ENCODE data around the gene H2BK1. TPM values are rescaled to one million over a fixed set of nuclear protein-coding genes. Genes with fewer than 3 reads are reported as not detected.
A peak's percentile ranks its signal among the peaks of the same experiment; 100 is the strongest.

The H2BK1 gene
- total and polyA plus RNA-seq, 9 donors, result not detected

DNA sequence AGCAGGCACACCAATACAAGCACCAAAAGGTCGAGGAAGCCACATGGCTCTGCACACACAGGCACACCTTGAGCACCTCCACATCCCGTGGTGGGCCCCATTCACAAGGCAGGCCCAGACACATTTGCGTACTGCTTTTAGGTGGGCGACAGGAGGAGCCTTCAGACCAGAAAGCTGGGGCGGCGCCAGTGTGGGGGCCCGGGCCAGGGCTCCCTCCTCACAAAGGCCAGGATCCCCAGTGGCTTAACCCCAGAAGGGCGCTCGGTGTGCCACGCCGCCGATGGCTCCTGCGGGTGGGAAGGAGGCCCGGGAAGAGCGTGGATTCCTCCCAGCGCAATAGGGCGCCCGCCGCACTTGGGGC, 41.0 kb upstream of the H2BK1 start:
- under 1% methylated on average over 17 of the region's 19 CpGs for WGBS (ENCODE audit: insufficient coverage)
- no peak for DNase-seq
- Histone ChIP-seq H3K4me3 (ENCODE audit: low read length) (peak overlapping the region; percentile 58), H3K36me3 (ENCODE audit: control insufficient read depth, insufficient read depth, low read length) (no peaks in the 10 kb centered on the region), H3K27ac (ENCODE audit: low read length) (peak overlapping the region; percentile 90), H3K27me3 (ENCODE audit: control insufficient read depth, insufficient read depth, low read length) (peaks cover 8% of the 10 kb centered on the region), H3K9me3 (replicated peaks; ENCODE audit: control insufficient read depth, low read depth, low read length) (no peaks in the 10 kb centered on the region), H3K4me1 (ENCODE audit: control insufficient read depth, insufficient read depth, low read length) (peaks cover 62% of the 10 kb centered on the region)

DNA sequence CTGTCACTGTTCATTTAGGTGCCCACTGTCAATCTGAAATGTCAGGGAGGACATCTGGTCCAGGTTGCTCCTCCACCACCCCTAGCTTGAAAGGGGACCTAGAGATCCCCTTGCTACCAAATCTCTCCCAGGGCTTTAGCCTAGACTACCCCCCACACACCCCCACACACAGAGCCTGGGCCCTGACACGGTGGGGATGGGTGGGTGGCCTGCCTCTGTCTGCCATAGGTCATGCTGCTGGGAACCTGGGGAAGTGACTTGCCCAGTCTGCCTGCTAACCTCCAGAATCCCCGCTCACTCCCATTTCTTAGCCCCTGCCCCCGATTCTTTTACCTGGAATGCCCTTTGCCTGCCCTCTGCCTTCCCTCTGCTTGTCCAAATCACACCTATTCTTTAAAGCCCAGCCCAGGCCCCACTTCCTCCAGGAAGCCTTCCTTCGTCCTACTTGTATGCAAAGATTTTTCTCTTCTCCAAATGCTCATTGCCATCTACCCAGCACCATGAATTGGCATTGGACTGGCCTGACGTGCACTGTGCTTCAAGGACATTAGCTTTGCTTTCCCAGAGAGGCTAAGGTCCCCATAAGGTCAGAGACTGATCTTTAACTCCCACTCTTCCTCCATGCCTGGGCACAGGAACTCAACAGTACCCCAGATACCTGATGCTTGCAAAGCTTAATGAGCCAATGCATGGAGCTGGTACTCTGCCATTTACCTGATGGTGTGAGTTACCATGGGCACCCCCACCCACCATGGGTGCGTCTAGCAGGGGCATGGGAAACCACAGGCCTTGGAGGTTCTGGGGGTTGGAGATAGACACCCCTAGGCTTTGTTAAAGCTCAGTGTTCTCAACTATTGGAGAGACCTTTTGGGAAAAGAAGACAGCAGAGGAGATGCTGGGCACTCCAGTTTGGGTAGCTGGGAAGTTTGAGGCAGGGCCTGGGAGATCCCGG, 40.2 kb upstream of the H2BK1 start:
- Histone ChIP-seq H3K4me1 (ENCODE audit: control insufficient read depth, insufficient read depth, low read length) (peaks cover 70% of the 10 kb centered on the region), H3K9me3 (replicated peaks; ENCODE audit: control insufficient read depth, low read depth, low read length) (no peaks in the 10 kb centered on the region), H3K27me3 (ENCODE audit: control insufficient read depth, insufficient read depth, low read length) (peaks cover 6% of the 10 kb centered on the region), H3K36me3 (ENCODE audit: control insufficient read depth, insufficient read depth, low read length) (no peaks in the 10 kb centered on the region), H3K27ac (ENCODE audit: low read length) (peak overlapping the region; percentile 96), H3K4me3 (ENCODE audit: low read length) (peak overlapping the region; percentile 90)
- no peak for DNase-seq
- 54% methylated on average over 4 of the region's 7 CpGs for WGBS (ENCODE audit: insufficient coverage)

DNA sequence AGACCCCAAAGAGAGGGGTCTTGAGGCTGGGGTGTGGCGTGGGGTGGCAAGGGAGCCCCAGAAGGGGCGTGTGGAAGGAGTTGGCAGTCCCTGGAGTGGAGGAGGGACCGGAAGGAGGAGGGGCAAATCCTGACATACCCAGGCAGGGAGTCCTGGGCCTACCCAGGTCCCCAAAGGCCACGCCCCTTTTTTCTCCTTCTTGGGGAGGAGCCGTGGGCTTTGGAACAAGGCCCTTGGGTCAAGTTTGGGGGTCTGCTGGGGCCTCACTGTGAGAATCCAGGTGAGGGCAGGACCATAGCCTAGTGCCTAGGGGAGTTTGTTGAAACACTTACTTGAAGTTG, 39.4 kb upstream of the H2BK1 start:
- 0% methylated on average over 3 of the region's 5 CpGs for WGBS (ENCODE audit: insufficient coverage)
- peak; percentile 84 for DNase-seq
- H3K4me1 ChIP-seq (ENCODE audit: control insufficient read depth, insufficient read depth, low read length), result peaks cover 76% of the 10 kb centered on the region
- peaks cover 9% of the 10 kb centered on the region for H3K27me3 ChIP-seq (ENCODE audit: control insufficient read depth, insufficient read depth, low read length)
- H3K27ac ChIP-seq (ENCODE audit: low read length), result peak overlapping the region; percentile 96
- H3K4me3 ChIP-seq (ENCODE audit: low read length), result peak overlapping the region; percentile 90
- H3K9me3 ChIP-seq (replicated peaks; ENCODE audit: control insufficient read depth, low read depth, low read length), result no peaks in the 10 kb centered on the region
- no peaks in the 10 kb centered on the region for H3K36me3 ChIP-seq (ENCODE audit: control insufficient read depth, insufficient read depth, low read length)

DNA sequence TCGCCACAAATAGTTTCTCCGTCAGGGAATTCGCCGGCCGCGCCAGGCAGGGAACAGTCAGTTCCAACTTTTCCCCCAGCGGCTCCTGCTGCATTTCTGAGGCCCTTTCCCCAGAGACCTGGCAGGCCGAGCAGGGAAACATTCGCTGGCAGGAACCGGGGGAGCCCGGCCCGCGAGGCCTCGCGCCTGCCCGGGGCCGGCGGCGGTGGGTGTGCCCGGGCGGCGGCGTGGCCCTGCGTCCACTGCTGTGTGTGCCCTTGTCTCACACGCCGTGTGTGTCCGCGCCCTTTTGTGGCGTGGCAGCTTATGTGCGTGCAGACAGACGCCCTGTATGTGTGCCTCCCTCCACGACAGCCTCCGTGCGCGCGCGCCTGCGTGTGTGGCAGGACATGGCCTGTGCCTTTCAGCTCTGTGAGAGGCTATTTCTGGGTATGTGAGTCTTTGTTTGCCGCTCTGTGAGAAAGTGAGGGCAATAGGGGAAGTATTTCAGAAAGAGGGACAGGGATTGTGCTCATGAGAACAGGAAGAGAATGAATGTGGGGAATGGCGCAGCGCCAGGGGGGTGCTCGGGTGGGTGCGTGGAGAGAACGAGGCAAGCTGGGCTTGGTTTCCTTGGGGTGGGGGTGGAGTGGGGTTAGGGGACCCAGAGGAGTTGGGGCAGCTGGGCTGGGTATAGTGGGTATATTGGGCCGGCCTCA, 38.9 kb upstream of the H2BK1 start:
- 1% methylated on average over 45 of the region's 45 CpGs for WGBS (ENCODE audit: insufficient coverage)
- Histone ChIP-seq H3K4me3 (ENCODE audit: low read length) (peak overlapping the region; percentile 90), H3K36me3 (ENCODE audit: control insufficient read depth, insufficient read depth, low read length) (no peaks in the 10 kb centered on the region), H3K9me3 (replicated peaks; ENCODE audit: control insufficient read depth, low read depth, low read length) (no peaks in the 10 kb centered on the region), H3K27ac (ENCODE audit: low read length) (peak overlapping the region; percentile 96), H3K27me3 (ENCODE audit: control insufficient read depth, insufficient read depth, low read length) (peaks cover 11% of the 10 kb centered on the region), H3K4me1 (ENCODE audit: control insufficient read depth, insufficient read depth, low read length) (peaks cover 76% of the 10 kb centered on the region)
- DNase-seq, result peak; percentile 79

DNA sequence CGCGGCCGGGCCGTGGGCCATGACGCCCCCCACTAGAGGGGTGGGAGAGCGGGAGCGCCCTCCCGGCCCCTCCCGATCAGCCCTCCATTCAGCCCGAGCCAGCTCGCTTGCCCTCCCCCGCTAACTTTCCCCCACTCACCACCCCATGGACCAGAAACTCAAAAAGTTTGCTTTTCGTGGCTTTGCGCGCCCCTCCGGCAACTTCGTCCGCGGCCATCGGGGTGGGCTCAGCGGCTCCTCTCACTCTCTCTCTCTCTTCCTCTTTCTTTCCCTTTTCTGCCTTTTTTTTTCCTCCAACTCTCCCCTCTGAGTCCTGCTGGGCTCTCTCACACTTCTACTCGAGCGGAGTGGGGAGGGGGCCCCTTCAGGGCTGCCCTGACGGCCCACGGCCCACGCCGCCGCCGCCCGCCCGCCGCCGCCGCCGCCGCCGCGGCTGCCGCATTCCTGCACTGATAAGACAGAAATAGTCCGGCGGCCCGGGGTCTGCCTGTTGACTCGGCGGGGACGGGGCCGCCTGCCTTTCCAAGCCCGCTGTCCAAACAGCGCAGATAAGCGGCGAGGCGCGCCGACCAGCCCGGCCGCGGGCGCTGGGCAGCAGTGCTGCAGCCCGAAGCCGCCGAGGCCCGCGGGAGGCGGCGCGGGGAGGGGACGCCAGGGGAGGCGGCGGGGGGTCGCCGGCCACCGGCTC, 38.2 kb upstream of the H2BK1 start, which contains the start of gene SMARCD3:
Gene SMARCD3 (minus strand): TSS at position 349 of the 688 bp plus-strand sequence. CDS start 132 bp downstream, at position 217.
- peaks cover 11% of the 10 kb centered on the region for H3K27me3 ChIP-seq (ENCODE audit: control insufficient read depth, insufficient read depth, low read length)

DNA sequence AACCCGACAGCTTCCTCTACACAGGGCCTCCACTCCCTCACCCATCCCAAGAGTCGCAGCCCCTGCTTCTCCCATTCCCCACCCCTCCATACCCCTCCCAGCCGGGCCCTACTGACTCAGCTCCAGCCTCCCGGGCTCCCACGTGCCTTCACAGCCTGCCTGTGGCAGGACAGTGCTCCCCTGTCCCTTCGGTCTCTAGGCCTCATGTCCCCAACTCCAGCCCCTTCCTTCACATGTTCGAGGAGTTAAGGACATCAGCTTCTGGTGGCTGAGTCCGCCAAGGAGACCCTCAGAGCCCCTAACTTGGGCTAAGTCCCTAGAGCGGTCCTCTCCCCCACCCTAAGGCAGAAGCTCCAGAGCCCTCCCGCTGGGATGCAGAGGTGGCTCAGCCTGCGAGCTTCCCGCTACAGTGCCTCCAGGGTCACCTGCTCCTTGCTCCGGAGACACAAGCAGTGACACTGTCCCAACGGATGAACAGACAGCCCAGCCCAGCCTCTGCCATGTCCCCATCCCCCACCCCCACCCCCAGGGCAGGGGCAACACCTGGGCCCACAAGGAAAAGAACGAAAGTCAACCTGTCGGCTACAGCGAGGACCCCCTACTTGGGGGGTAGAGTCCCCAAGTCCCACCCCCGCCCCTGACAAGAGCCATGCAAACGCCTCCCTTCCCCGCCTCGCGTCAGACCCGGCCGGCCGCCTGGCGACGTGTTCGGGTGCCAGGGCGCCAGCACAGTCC, 37.5 kb upstream of the H2BK1 start:
- Histone ChIP-seq H3K9me3 (replicated peaks; ENCODE audit: control insufficient read depth, low read depth, low read length) (no peaks in the 10 kb centered on the region), H3K27ac (ENCODE audit: low read length) (peak overlapping the region; percentile 96), H3K4me3 (ENCODE audit: low read length) (peak overlapping the region; percentile 90), H3K36me3 (ENCODE audit: control insufficient read depth, insufficient read depth, low read length) (peaks cover 7% of the 10 kb centered on the region), H3K27me3 (ENCODE audit: control insufficient read depth, insufficient read depth, low read length) (peaks cover 7% of the 10 kb centered on the region), H3K4me1 (ENCODE audit: control insufficient read depth, insufficient read depth, low read length) (peaks cover 76% of the 10 kb centered on the region)
- 2% methylated on average over 21 of the region's 29 CpGs for WGBS (ENCODE audit: insufficient coverage)
- DNase-seq, result peak; percentile 49

More for the DNA sequence above, 38.2 kb upstream of the H2BK1 start, which contains the start of gene SMARCD3:
- Histone ChIP-seq H3K4me1 (ENCODE audit: control insufficient read depth, insufficient read depth, low read length) (peaks cover 78% of the 10 kb centered on the region), H3K9me3 (replicated peaks; ENCODE audit: control insufficient read depth, low read depth, low read length) (no peaks in the 10 kb centered on the region), H3K4me3 (ENCODE audit: low read length) (peak within 1 kb of the TSS; percentile 90), H3K27ac (ENCODE audit: low read length) (peak within 1 kb of the TSS; percentile 96), H3K36me3 (ENCODE audit: control insufficient read depth, insufficient read depth, low read length) (peaks cover 2% of the 10 kb centered on the region)
- DNase-seq, result peak; percentile 92
- 0% methylated on average over 57 of the region's 71 CpGs for WGBS (ENCODE audit: insufficient coverage)

DNA sequence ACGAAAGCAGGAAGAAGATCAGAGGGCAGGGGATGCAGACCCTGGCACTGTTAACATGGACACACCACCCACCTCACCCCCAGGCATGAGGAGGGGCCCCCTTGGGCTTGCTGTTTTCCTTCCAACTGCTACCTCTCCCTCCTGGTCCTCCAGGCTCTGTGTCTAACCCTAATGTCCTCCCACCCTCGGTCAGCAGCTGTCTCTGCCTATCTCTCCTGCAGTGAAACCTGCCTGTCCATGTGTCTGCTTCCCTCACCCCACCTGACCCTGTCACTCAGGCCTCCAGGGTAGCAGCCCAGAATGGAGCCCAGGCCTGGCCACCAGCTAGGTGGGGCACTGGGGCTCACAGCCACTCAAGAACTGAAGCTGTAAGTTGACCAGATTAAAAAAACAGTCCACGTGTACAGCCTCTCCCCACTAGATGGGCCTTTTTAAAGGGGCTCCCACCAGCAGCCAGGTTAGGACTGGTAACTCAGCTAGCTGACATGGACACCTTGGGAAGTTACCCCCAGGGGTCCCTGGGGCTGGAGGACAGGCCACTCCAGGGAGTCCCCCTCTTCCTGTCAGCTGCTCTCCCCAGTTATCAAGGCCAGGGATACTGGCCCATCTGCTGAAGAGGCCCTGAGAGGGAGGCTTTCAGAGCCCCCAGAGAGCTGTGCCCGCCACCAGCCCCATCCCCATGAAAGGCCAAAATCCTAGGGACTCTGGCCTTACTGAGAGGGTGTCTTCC, 36.7 kb upstream of the H2BK1 start:
- WGBS (ENCODE audit: insufficient coverage), result 28% methylated on average over 2 of the region's 4 CpGs
- Histone ChIP-seq H3K9me3 (replicated peaks; ENCODE audit: control insufficient read depth, low read depth, low read length) (no peaks in the 10 kb centered on the region), H3K4me3 (ENCODE audit: low read length) (peak overlapping the region; percentile 90), H3K4me1 (ENCODE audit: control insufficient read depth, insufficient read depth, low read length) (peaks cover 68% of the 10 kb centered on the region), H3K27ac (ENCODE audit: low read length) (peak overlapping the region; percentile 96), H3K36me3 (ENCODE audit: control insufficient read depth, insufficient read depth, low read length) (peaks cover 14% of the 10 kb centered on the region), H3K27me3 (ENCODE audit: control insufficient read depth, insufficient read depth, low read length) (peaks cover 7% of the 10 kb centered on the region)
- peak; percentile 94 for DNase-seq

DNA sequence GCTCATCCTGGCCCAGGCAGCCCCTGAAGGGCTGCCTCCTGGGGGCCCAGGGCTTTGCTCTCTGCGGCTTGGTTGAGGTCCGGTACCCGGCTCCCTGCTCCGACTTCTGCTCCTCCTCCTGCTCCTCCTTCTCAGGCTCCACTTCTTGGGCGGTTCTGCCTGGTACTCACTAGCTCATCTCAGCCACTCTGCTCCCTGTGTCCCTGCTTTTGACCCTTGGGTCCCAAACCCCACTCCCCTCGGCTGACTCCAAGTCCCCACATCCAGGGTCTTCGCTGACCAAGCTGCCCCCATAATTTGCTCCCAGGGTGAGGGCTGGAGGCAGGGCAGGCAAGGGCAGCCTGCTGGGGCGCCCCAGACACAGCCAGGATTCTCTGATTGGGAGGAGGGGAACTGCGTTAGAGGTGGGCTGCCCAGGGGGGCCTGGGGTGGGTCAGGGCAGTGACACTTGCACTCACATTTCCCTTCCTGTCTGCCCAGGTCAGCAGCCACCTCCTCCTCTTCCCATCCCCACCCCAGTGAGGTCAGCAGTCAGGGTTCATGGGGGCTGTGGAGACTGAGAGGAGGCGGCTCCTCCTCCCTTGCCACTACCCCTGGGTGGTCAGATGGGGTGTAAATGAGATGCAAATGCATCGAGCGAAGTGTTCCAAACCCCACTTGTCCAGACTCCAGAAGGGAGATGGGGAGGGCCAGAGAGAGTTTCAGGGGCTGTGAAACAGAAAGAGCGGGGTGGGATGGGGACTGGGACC, 36.0 kb upstream of the H2BK1 start:
- Histone ChIP-seq H3K4me3 (ENCODE audit: low read length) (peak overlapping the region; percentile 90), H3K9me3 (replicated peaks; ENCODE audit: control insufficient read depth, low read depth, low read length) (no peaks in the 10 kb centered on the region), H3K36me3 (ENCODE audit: control insufficient read depth, insufficient read depth, low read length) (peaks cover 22% of the 10 kb centered on the region), H3K4me1 (ENCODE audit: control insufficient read depth, insufficient read depth, low read length) (peaks cover 66% of the 10 kb centered on the region), H3K27ac (ENCODE audit: low read length) (peak overlapping the region; percentile 96), H3K27me3 (ENCODE audit: control insufficient read depth, insufficient read depth, low read length) (peaks cover 7% of the 10 kb centered on the region)
- whole genome bisulfite sequencing (ENCODE audit: insufficient coverage), result 6% methylated on average over 5 of the region's 13 CpGs
- DNase-seq, result peak; percentile 41
